Fibroblast of peridontal ligament (primary cell): ENCODE measurements around the gene BMAL1.

Source experiments
- DNase-seq: peaks from one replicate; pipeline ENCODE4 v3.0.0-alpha.2; 2010; ENCODE audit errors: extremely low read depth

BMAL1 gene

DNA sequence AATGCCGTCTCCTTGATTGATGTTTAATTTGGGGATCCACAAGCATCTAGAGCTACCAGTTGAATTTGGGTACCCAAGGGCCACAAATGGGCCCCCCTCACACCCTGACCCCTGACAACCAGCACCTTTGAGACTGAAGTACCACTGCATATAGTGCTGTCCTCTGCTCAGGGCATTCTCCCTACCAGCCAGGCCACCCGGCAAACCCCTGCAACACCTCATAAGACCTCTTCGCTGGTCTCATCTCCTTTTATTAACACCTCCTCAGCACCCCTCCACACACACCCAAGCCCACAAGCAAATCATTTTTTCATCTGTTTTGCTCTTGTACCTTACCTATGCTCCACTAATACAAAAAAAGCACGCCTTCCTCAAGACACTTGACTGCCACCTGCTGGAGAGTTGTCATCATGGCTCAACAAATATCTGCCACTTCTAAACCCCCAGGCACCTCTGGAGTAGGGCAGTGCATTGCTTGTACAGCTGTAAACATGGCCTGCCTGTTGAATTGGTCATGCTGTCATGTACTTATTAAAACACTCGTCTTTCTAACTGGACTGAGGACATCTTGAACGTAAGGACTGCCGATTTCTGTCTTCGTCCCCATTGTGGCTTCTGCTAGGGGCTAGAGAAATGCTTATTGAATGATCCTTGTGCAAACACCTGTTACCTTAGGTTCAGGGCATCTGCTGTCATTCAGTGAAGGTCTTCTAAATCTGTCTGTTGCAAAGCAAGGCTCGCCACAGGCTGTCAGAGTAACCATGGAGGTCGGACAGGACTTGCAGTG, 66.5 kb downstream of the BMAL1 start:
- peak; percentile 84 for DNase-seq

- DNase-seq, result no peak
These were observed 67.2 kb downstream of the BMAL1 start for GRCh38 chr11:13344818-13345217.

DNA sequence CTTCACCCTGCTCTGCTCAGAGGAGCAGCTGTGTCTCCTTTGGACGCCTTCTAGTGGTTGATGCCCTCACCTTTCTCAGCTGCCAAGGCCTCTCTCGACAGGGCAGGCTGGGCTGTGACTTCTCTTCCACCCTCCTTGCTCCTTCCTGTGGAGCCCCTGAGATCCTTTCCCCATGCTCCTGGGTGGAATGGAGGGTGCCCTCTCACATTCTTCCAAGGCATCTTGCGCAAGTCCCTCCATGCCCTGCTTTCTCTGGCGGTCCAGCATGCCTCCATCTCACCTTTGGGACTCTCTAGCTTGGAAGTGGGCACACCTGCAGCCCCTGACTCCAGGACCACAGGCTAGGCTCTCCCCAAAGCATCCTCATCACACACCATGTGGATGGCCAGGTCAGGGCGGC, 68.9 kb downstream of the BMAL1 start:
- DNase-seq, result no peak

- DNase-seq, result no peak
These were observed 70.3 kb downstream of the BMAL1 start for GRCh38 chr11:13347901-13348300.

DNA sequence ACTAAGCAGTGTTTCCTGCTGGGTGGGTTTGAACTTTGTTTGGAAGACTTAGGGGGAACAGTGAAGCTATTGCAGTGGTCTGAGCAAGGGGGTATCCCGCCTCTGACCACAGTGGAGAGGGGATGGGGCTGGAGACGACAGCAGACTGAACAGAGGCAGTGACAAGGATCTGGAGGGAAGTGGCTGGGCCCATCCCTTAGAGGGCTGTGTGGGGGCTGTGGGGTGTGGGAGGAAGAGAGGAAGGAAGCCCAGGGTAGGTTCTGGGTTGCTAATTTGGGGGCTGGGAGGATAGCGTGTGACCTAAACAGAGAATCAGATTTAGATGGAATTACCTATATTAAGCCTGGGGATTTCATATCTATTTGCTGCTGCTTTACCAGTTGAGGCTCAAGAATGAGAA, 70.7 kb downstream of the BMAL1 start:
- DNase-seq, result no peak

DNA sequence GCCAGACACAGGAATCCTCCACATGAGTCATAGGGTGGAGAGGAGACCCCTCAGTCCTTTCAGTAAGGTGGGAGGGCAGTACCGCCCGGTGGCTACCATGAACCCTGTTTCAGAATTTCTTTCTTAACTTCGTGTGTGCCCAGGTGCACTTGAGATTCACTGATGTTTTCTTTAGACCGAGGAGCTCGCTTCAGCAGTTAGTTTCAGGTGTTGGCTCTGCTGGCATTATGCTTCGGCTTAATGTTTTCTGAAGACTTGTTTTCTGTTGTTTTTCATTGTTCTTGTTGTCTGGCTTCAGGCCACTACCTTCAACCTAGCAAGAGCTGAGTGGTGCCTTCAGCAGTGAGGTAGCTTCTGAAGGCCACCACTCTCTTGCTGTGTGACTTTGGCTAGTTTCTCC, 71.5 kb downstream of the BMAL1 start:
- no peak for DNase-seq

- no peak for DNase-seq
These were observed 72.0 kb downstream of the BMAL1 start for GRCh38 chr11:13349581-13349980.

DNA sequence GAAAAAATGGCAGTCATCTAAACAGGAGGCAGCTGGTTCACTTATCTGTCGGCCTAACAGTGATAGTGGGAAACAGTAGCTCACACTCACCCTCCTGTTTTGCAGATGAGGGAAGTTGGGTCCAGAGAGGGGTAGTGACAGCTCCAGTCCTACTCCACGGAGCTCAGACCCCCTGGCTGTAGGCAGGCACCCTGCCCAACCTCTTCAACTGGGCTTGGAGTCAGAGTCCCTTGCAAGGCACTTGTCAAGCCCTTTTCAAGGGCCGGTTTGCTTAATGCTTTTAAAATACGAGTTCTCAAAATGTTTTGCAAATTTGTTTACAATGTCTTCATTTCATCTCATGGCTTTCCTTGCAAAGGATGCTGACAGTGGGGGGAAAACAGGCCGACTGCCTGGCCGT, 75.1 kb downstream of the BMAL1 start:
- no peak for DNase-seq

DNA sequence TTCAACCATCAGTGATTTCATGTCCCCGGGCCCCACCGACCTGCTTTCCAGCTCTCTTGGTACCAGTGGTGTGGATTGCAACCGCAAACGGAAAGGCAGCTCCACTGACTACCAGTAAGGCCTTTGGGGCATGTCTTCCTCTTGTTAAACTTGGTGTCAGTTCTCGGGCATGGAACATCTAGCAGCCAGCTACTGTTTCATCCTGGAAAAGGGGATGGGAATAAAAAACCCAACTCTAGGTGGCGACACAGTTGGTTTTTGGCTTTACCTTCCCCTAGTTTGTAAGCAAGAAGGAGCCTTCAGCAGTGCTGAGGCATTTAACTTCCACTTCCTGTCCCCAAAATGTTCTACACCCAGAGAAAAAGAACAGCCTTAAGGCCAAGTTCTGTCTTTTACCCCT, 76.7 kb downstream of the BMAL1 start:
- peak; percentile 18 for DNase-seq

GRCh38 chr11:13355191-13355590, 77.6 kb downstream of the BMAL1 start:
- no peak for DNase-seq

GRCh38 chr11:13357232-13357631, 79.6 kb downstream of the BMAL1 start:
- no peak for DNase-seq

- DNase-seq, result peak; percentile 52
These were observed 81.1 kb downstream of the BMAL1 start for GRCh38 chr11:13358596-13359270.

GRCh38 chr11:13362596-13363109, 85.1 kb downstream of the BMAL1 start:
- DNase-seq, result no peak

GRCh38 chr11:13364388-13364787, 86.8 kb downstream of the BMAL1 start:
- DNase-seq, result no peak

- DNase-seq, result no peak
These were observed 88.9 kb downstream of the BMAL1 start for GRCh38 chr11:13366266-13367026.

DNA sequence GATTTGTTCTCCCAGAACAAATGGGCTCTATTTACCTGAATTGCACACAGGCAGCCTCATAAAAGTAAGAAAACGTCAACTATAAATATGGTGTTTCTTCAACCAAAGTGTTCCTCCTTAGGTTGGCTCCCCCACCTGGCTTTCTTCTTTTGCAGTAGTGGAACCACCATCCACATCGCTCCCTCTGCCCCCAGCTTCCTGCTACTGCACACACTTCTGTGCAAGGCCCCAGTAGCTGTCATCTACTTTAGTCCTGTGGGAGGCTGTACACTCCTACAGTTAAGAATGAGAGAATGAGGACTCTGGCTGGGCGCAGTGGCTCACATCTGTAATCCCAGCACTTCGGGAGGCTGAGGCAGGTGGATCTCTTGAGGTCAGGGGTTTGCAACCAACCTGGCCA, 89.5 kb downstream of the BMAL1 start:
- DNase-seq, result no peak

DNA sequence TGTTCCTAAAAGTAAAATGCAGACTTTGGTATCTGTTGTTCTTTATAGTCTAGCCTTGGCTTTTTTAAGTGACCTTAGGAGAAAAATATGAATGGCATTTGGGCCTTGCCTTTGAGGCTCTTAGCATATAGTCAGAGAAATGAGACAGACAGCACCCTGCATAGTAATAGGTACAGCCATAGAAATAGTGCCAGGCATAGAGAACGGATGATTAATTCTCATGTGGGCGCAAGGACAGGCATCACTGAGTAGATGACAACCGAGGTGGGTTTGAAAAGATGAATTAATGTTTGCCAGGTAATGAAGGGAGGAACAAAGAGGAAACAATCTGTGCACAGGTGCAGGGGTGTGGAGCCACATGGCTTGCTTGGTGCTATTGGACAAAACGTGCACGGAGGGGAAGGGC, 90.5 kb downstream of the BMAL1 start:
- peak; percentile 17 for DNase-seq

GRCh38 chr11:13373216-13373615, 95.6 kb downstream of the BMAL1 start:
- DNase-seq, result no peak

GRCh38 chr11:13375798-13376197, 98.2 kb downstream of the BMAL1 start:
- no peak for DNase-seq

- no peak for DNase-seq
These were observed 98.8 kb downstream of the BMAL1 start for GRCh38 chr11:13376402-13376801.

DNA sequence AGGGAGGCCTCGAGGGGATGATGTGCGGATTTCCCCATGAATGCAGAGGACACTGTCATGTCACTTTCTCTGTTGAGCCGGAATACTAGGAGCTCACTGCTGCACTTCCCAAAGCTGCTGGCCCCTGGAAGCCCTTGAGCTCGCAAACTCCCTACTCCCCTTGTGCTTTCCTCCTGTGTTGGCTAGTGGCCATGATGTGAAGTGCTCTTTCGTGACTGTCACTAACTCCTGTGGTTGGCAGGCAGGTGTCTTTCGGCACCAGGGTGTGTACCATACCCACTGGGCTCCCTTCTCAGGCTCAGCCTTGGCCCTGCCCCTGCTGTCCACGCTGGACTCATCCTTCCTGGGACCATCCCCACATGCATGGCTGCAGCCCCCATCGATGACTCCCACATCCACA, 99.2 kb downstream of the BMAL1 start:
- no peak for DNase-seq

DNA sequence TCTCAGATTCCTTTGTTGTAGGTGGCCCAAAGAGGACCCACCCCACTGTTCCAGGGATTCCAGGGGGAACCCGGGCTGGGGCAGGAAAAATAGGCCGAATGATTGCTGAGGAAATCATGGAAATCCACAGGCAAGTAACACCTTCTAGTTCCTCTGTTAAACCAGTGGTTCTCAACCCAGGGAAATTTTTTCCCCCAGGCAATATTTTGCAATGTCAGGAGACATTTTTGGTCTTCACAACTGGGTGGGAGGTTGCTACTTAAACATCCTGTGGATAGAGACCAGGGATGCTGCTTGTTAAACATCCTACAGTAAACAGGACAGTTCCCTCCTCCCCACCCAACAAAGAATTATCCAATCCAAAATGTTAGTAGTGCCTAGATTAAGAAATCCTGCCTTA, 100.7 kb downstream of the BMAL1 start:
- no peak for DNase-seq

DNA sequence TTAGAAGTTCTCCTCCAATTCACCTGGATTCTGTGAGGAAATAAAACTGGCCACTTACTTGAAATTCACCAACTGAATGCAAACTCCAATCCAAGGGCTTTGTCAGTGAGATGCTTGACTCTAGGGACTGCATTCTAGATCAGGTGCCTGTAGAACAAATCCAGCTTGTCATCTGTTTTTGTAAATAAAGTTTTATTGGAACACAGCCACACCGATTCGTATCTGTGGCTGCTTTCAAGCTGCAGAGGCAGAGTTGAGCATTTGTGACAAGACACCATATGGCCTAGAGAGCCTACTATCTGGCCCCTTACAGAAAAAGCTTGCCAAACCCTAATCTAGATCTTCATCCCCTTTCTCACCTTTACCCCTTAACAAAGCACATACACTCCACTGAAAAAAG, 103.1 kb downstream of the BMAL1 start:
- no peak for DNase-seq
